HG03378 (cell line): ENCODE measurements around the gene TMEM14A.
"Not testable (repeated sequence)": the region's sequence is repeated elsewhere in the genome, so short reads cannot be mapped to it uniquely, and the experiment has no call there.

Experiments
- ATAC-seq: cut with Tn5 transposase; IDR thresholded peaks from one replicate; pipeline ENCODE4 v1.9.1; 2021; ENCODE audit warnings: mild to moderate bottlenecking, moderate library complexity; ENCODE audit not compliant: unreplicated experiment

The TMEM14A gene

GRCh38 chr6:52693773-52694172 lies 22.9 kb downstream of the TMEM14A start:
- ATAC-seq, result no peak

- ATAC-seq, result no peak
These were observed 23.5 kb downstream of the TMEM14A start for GRCh38 chr6:52694404-52694803.

GRCh38 chr6:52696418-52696817 lies 25.5 kb downstream of the TMEM14A start:
- no peak for ATAC-seq

GRCh38 chr6:52697903-52698302 lies 27.0 kb downstream of the TMEM14A start:
- no peak for ATAC-seq

GRCh38 chr6:52704060-52704459 lies 33.1 kb downstream of the TMEM14A start:
- ATAC-seq, result no peak

GRCh38 chr6:52704781-52705502 lies 34.0 kb downstream of the TMEM14A start:
- not testable (repeated sequence) for ATAC-seq

GRCh38 chr6:52706001-52706400 lies 35.1 kb downstream of the TMEM14A start:
- no peak for ATAC-seq

GRCh38 chr6:52707963-52708680 lies 37.2 kb downstream of the TMEM14A start:
- ATAC-seq, result no peak

GRCh38 chr6:52712136-52712535 lies 41.2 kb downstream of the TMEM14A start:
- no peak for ATAC-seq

- ATAC-seq, result not testable (repeated sequence)
These were observed 43.8 kb downstream of the TMEM14A start for GRCh38 chr6:52714761-52715160.

GRCh38 chr6:52718550-52718949 lies 47.6 kb downstream of the TMEM14A start:
- no peak for ATAC-seq

GRCh38 chr6:52720321-52720720 lies 49.4 kb downstream of the TMEM14A start:
- ATAC-seq, result no peak

GRCh38 chr6:52724042-52724405 lies 53.1 kb downstream of the TMEM14A start:
- no peak for ATAC-seq

- ATAC-seq, result peak; percentile 98
These were observed 53.7 kb downstream of the TMEM14A start for GRCh38 chr6:52724406-52725121.

GRCh38 chr6:52725143-52725534 lies 54.2 kb downstream of the TMEM14A start:
- no peak for ATAC-seq

GRCh38 chr6:52725535-52726192 lies 54.8 kb downstream of the TMEM14A start:
- ATAC-seq, result no peak

- ATAC-seq, result no peak
These were observed 55.3 kb downstream of the TMEM14A start for GRCh38 chr6:52726193-52726542.

GRCh38 chr6:52726741-52727535 lies 56.0 kb downstream of the TMEM14A start:
- no peak for ATAC-seq

- no peak for ATAC-seq
These were observed 57.0 kb downstream of the TMEM14A start for GRCh38 chr6:52727908-52728307.

GRCh38 chr6:52728394-52728793 lies 57.5 kb downstream of the TMEM14A start:
- ATAC-seq, result no peak

- no peak for ATAC-seq
These were observed 58.7 kb downstream of the TMEM14A start for GRCh38 chr6:52729576-52729975.
